ENCODE results near the gene INPP4B.

DNA sequence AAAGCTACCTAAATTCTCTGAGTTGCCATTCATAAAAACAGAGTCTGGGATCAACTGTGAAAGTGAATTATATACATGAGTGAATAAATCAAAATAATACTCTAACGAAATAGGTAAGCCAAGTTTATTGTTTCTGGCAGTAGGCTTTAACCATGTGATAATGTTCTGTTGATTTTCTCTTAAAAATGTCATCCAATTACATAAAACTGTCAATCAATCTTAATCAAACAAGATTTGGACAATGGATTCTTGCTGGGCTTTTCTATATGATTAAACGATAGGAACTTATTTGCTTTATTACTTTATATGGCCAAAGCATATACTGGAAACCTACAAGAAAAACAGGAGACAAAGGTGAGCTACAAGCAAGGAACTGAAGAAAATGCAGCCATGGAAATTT lies 148.8 kb downstream of the INPP4B start:
- TF ChIP-seq, protein P1, sequence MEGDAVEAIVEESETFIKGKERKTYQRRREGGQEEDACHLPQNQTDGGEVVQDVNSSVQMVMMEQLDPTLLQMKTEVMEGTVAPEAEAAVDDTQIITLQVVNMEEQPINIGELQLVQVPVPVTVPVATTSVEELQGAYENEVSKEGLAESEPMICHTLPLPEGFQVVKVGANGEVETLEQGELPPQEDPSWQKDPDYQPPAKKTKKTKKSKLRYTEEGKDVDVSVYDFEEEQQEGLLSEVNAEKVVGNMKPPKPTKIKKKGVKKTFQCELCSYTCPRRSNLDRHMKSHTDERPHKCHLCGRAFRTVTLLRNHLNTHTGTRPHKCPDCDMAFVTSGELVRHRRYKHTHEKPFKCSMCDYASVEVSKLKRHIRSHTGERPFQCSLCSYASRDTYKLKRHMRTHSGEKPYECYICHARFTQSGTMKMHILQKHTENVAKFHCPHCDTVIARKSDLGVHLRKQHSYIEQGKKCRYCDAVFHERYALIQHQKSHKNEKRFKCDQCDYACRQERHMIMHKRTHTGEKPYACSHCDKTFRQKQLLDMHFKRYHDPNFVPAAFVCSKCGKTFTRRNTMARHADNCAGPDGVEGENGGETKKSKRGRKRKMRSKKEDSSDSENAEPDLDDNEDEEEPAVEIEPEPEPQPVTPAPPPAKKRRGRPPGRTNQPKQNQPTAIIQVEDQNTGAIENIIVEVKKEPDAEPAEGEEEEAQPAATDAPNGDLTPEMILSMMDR (IDR thresholded peaks at IDR 0.05; ENCODE audit: low read length), result no peak
- TF ChIP-seq EZH2 (IDR thresholded peaks at IDR 0.05; ENCODE audit: borderline replicate concordance, low read length), result no peak
